GM19324 (cell line): ENCODE results near the gene SLC6A19.

ENCODE experiments used
- ATAC-seq: cut with Tn5 transposase; IDR thresholded peaks from one replicate; pipeline ENCODE4 v1.9.1; 2021; ENCODE audit warnings: mild to moderate bottlenecking, moderate library complexity; ENCODE audit not compliant: unreplicated experiment, low FRiP score

The SLC6A19 gene

GRCh38 chr5:1165864-1166263 is 35.5 kb upstream of the SLC6A19 start:
- no peak for ATAC-seq

- no peak for ATAC-seq
Measured at GRCh38 chr5:1166370-1166769, 35.0 kb upstream of the SLC6A19 start.

GRCh38 chr5:1167361-1167727 is 34.1 kb upstream of the SLC6A19 start:
- no peak for ATAC-seq

DNA sequence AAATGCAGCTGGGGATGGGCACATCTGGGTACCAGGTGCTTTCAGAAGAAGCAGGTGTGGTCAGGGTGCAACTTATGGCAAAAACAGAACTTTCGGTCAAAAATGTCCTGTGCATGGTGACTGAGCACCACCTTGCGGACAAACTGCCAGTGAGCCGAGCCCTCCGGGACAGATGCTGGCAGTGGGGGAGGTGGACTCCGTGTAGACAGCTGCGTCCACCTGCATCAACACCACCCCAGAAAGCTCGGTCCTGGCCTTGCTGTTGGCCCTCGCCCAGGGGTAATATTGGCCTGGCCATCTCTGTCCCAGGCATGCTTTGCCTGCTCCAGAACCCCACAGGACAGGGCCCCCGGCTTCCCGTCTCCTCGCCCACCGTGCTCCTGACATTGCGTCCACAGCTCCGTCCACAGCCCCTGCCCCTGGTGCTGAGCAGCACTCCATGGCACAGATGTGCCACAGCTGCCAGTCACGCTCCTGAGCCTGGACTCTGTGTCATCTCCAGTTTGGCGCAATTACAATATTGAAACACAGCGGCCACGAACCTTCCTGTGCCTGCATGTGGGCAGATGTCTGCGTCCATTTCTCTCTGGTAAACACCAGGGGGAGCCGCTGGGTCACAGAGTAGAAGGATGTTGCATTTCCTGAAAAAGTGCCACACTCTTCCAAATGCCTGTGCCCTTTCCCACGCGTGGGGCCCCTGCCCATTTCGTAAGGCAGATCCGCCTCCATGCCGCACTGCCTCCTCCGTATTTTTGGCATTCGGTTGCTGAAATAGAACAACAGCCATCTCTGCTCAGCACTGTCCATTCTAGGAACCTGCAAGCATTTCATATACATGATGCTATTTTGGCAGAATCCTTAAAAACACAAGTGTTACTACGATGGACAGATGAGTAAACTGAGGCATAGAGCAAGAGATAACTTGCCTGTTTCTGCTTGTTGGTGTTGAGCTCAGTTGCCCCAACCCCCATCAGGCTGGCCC is 33.4 kb upstream of the SLC6A19 start:
- no peak for ATAC-seq

DNA sequence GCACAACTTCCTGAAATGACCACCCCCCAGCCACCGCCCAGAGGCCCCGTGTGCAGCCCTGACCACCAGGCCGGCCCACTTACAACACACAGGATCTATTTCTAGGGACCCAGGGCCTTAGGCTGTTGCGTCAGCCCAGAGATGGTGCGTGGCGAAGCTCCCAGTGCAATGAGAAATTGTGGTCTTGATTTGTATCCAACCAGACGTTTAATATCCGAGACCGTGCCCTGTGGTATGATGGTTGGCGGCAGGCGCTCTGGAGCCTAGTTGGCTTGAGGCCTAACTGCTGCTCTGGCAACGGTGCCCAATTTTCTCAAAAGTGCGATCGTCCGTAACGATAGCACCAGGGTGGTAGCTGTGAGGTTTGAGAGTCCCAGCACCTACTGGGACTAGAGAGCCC is 32.6 kb upstream of the SLC6A19 start:
- ATAC-seq, result no peak

- no peak for ATAC-seq
Measured at GRCh38 chr5:1169211-1170115, 31.9 kb upstream of the SLC6A19 start.

DNA sequence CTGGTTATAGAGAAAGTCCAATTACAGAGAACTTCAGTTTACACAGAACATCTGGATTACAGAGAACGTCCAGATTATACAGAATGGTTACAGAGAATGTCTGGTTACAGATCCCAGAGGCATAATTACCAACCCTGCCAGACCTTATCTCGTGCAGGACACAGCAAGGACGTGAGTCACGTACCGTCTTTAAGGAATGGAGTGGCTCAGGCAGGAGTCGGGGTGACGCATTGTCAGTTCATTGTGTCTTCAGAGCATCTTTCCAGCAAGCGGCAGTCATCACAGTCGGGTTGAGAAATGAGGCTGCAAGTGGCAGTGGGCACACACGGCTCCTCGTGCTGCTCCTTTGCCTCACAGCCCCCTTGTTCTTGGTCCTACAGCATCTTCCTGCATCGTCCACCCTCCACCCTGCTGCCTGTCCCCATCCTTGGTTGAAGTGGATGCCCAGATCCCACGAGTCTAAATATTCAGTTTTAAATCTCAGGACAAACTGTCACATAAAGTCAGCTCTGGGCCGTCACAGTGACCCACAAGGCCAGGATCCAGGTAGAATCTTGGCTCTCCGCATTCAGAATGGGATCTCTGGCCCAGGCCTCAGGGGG is 30.0 kb upstream of the SLC6A19 start:
- ATAC-seq, result no peak

DNA sequence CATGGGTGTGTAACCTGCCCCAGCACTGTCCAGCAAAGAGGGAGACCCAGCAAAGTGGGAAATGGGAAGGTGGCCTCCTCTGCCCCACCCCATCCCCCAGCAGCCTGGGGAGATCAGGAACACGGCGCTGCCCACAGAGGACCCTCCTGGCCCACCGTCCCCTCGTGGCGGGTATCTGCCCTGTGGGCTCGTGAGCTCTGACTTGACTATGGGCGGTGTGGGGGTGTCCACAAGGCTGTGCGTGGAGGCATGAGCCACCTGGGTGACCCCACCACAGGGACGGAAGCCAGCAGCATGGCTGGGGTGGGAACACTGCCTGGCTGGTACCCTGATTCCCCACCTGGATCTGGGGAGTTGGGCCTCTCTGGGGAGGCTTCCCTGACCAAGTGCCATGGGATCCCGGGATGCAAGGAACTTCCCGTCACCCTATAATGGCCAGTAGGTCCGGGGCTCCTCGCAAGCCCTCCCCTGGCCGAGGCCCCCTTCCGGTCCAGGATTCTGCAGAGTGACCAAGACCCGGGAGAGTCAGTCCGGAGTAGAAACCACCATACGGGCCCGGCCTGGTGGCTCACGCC is 29.3 kb upstream of the SLC6A19 start:
- ATAC-seq, result no peak

GRCh38 chr5:1172670-1173404 is 28.6 kb upstream of the SLC6A19 start:
- no peak for ATAC-seq

GRCh38 chr5:1173485-1174070 is 27.8 kb upstream of the SLC6A19 start:
- no peak for ATAC-seq

DNA sequence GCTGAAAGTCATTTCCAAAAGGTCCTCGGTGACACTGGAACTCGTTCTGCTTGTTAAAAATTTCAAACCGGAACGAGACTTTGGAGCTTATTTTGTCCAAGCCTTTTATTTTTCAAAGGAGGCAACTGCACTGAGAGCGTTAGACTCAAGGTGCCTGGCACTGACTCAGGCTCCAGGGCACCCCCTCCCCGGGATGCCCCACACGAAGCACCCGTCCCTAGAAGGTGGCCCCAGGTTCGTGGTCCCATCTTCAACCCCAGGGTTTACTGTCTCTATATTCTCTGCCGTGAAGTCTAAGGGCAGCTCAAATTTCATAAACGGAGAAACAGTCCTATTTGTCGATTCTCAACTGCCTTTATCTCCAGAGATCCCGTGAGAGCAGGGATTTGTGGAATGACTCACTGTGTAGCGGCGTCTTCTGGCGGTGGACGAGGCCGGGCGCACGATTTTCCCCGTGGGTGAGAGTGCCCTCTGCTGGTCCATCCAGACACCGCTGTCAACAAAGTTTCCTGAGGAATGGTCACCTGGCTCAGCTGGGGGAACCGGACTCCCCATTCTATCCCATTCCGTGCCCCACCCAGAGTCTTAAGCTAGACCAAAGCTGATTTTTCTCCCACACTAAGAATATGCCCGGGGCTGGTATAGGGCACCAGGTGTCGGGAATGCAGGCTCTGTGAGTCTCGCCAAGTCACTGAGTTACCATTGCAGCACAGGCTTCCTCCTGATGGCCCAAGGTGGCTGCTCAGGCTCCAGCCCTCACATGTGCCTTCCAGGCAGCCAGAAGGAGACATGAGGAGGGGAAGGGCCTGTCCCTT is 27.1 kb upstream of the SLC6A19 start:
- no peak for ATAC-seq

DNA sequence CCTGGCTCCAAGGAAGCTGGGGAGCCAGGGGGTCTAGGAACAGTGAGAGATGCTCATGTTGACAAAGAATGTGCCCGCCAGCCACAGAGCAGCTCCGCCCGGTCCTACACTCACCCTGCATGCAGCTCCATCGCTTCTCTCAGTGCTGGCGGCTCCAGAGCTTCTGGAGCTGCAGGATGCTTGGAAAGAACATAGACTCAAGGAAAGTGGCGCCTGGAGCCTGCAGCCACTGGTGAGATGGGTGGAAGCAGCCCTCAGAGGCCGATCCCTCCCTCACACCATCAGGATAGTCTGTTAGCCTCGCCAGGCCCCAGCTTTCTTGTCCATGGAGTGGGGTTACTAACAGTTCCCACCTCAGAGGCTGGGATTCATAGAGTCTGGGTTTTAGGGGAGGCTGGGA is 26.4 kb upstream of the SLC6A19 start:
- no peak for ATAC-seq

GRCh38 chr5:1175801-1176472 is 25.5 kb upstream of the SLC6A19 start:
- ATAC-seq, result no peak

DNA sequence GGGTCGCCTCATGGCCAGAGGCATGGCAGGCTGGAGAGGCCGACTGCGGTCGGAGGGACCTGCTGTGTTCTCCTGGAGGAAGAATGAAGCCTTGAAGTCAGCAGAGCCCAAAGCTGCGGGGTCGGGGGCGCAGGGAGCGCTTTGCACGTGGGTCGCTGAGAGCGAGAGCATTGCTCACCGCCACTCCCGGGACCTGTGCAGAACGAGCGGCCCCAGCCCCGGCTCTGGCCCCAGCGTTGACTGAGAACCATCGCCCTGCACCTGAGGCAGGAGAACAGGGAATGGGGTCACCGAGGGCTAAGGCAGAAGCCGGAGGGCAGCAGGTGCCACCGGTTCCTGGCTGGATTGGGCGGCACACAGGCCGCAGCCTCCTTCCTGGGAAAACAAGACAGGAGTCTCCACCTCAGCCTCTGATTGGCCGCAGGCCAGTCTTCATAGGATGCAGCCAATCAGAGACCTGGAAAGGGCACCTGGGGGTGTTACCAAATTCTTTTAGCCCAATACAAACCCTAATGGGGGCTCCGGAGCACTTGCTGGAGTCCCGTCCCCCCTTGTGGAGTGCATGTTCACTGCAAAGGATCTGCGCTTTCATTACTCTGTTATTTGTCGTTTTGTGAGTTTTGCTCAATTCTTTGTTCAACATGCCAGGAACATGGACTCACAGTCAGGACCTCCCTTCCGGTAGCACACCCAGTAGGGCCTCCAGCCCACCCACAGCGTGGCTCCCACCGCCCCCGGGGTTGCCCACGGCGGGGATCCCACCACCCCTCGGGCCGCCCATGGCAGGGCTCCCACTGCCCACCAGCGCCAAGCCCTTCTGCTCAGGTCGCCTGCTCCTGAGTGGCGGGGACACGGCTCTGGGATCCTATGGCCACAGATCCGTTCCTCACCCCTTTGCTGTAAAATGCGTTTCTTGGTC is 24.7 kb upstream of the SLC6A19 start:
- ATAC-seq, result no peak

DNA sequence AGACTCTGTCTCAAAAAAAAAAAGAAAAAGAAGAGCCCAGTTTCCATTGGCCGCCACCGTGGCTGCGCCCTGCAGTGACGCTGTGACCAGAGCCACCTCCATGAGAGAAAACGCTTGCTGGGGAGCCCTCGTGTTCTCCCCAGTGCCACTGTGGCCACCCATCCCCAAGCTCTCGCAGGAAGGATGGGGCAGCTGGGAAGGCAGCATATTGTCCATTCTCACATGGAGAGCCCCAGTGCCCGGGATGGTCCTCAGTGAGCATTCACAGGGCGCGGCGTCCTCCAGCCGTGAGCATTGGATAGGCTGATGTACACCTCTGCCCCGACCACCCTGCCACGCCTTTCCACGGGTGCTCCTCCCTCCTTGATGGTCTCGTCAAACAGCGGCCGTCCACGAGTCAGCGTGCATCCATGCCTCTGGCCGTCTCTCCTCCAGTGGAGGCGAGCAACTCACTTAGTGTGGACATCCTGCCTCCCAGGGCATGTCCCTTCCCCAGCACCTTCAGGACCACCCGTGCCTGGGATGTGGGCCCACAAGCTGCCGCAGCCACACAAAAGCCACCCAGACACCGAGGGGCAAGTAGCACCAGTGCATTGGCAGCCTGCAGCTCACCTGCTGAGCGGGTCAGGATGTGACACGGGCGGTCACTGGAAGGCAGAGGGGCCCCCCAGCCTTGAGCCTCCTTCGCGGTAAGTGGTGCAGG is 23.4 kb upstream of the SLC6A19 start:
- no peak for ATAC-seq

DNA sequence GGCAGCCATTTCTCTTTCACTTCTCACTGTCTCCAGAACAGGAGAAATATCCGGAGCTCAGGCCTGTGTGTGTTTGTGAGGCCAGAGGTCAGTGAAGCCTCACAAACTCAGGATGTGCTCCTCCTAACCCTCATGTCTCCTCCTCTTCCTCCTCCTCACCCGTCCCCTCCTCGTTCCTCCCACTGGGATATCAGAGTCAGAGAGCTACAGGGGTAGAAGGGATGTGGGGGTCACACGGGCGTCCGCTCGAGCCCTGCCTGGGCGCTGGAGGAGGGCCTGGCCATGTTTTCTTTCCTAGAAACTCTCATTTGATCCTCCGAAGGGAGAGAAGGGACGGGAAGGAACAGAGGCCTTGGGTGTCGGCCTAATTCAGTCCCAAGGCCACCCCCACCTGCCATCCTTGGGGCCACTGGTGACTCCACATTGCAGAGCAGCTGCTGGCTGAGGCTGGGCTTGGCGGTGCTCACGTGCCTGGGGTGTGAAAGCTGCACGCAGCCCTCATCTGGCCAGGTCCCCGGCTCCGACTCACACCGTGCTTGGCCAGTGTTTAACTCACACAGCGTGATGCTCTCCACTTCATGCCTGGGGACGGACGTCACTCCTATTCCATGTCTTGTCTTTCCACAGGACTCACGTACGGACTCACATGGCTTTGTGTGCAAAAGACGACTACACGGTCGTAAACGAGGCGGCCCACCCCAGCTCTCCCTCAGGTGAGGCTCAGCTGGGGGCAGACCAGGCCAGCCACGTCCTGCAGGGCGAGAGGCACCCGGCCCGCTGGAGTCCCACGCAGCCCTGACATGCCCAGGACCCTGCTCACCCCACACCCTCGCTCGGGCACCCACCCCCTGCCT is 22.6 kb upstream of the SLC6A19 start:
- ATAC-seq, result no peak
